ENCODE data around the gene PIGN. TPM values are rescaled to one million over a fixed set of nuclear protein-coding genes. Genes with fewer than 3 reads are reported as not detected.

PIGN gene
- total RNA-seq, 1 experiment from 2014 or later: 21.4 TPM

- in situ Hi-C loops (cut with HindIII; ENCODE audit: low pct_unique_long_range_greater_than_20kb, low sequenced_read_pairs): no loop called here
- no peak for TF ChIP-seq TCF7L2 (IDR thresholded peaks at IDR 0.05; ENCODE audit: low read depth, low read length)
- TF ChIP-seq SIN3A (IDR thresholded peaks at IDR 0.05; ENCODE audit: borderline replicate concordance, insufficient read depth, low read depth, low read length): no peak
- no peak for TF ChIP-seq POLR2AphosphoS5 (IDR thresholded peaks at IDR 0.05; ENCODE audit: low read depth, low read length)
- TF ChIP-seq REST (IDR thresholded peaks at IDR 0.05; ENCODE audit: insufficient read depth in 1 of 2, low read depth in 2 of 2, low read length in 1 of 2): no peak
- no peak for TF ChIP-seq CTCF (IDR thresholded peaks at IDR 0.05)
These were observed 163.3 kb downstream of the PIGN start for GRCh38 chr18:62023536-62023935.

GRCh38 chr18:62018759-62019041, 168.2 kb downstream of the PIGN start:
- Histone ChIP-seq H3K9me3 (ENCODE audit: control insufficient read depth, insufficient read depth, low read depth, low read length) (no peaks in the 10 kb centered on the region), H3K27me3 (ENCODE audit: control insufficient read depth, insufficient read depth, low read length) (no peaks in the 10 kb centered on the region), H3K4me1 (ENCODE audit: control insufficient read depth, insufficient read depth, low read length) (no peaks in the 10 kb centered on the region), H3K36me3 (ENCODE audit: control insufficient read depth, insufficient read depth, low read length) (no peaks in the 10 kb centered on the region), H3K4me3 (ENCODE audit: low read depth in 2 of 2, low read length in 2 of 2) (no peak overlapping the region), H3K27ac (ENCODE audit: low read length) (no peak overlapping the region)
- in situ Hi-C loops (cut with HindIII; ENCODE audit: low pct_unique_long_range_greater_than_20kb, low sequenced_read_pairs): no loop called here
- TF ChIP-seq TCF7L2 (IDR thresholded peaks at IDR 0.05; ENCODE audit: low read depth, low read length) (no peak), POLR2AphosphoS5 (IDR thresholded peaks at IDR 0.05; ENCODE audit: low read depth, low read length) (no peak)
- BruUV-seq (replicated peaks): no TSS peak
- intact Hi-C loops (cut with micrococcal nuclease; ENCODE audit: unreplicated experiment): no loop called here
- ATAC-seq (no peak), DNase-seq (ENCODE audit: low read depth, low spot score) (no peak)
- ChIA-PET POLR2A (no interaction called here), CTCF (no interaction called here)

More at GRCh38 chr18:62023536-62023935, 163.3 kb downstream of the PIGN start:
- Histone ChIP-seq H3K4me1 (ENCODE audit: control insufficient read depth, insufficient read depth, low read length) (no peaks in the 10 kb centered on the region), H3K27ac (ENCODE audit: low read length) (no peak overlapping the region), H3K27me3 (ENCODE audit: control insufficient read depth, insufficient read depth, low read length) (no peaks in the 10 kb centered on the region), H3K36me3 (ENCODE audit: control insufficient read depth, insufficient read depth, low read length) (no peaks in the 10 kb centered on the region), H3K9me3 (ENCODE audit: control insufficient read depth, insufficient read depth, low read depth, low read length) (no peaks in the 10 kb centered on the region), H3K4me3 (ENCODE audit: low read depth in 2 of 2, low read length in 2 of 2) (no peak overlapping the region)
- BruUV-seq (replicated peaks): no TSS peak
- intact Hi-C loops (cut with micrococcal nuclease; ENCODE audit: unreplicated experiment): no loop called here
- DNase-seq (ENCODE audit: low read depth, low spot score) (no peak), ATAC-seq (no peak)
- CTCF ChIA-PET: no interaction called here
- POLR2A ChIA-PET: no interaction called here

- DNase-seq (ENCODE audit: low read depth, low spot score): no peak
- in situ Hi-C loops (cut with HindIII; ENCODE audit: low pct_unique_long_range_greater_than_20kb, low sequenced_read_pairs) (no loop called here), intact Hi-C loops (cut with micrococcal nuclease; ENCODE audit: unreplicated experiment) (no loop called here)
- no peaks in the 10 kb centered on the region for H3K9me3 ChIP-seq (ENCODE audit: control insufficient read depth, insufficient read depth, low read depth, low read length)
- no peaks in the 10 kb centered on the region for H3K36me3 ChIP-seq (ENCODE audit: control insufficient read depth, insufficient read depth, low read length)
- BruUV-seq (replicated peaks): no TSS peak
- H3K27me3 ChIP-seq (ENCODE audit: control insufficient read depth, insufficient read depth, low read length): no peaks in the 10 kb centered on the region
- no peak overlapping the region for H3K4me3 ChIP-seq (ENCODE audit: low read depth in 2 of 2, low read length in 2 of 2)
- no peak for ATAC-seq
- TF ChIP-seq SIN3A (IDR thresholded peaks at IDR 0.05; ENCODE audit: borderline replicate concordance, insufficient read depth, low read depth, low read length): no peak
- no peak for TF ChIP-seq POLR2AphosphoS5 (IDR thresholded peaks at IDR 0.05; ENCODE audit: low read depth, low read length)
- TF ChIP-seq REST (IDR thresholded peaks at IDR 0.05; ENCODE audit: insufficient read depth in 1 of 2, low read depth in 2 of 2, low read length in 1 of 2): no peak
- no peak for TF ChIP-seq CTCF (IDR thresholded peaks at IDR 0.05)
- no peak for TF ChIP-seq TCF7L2 (IDR thresholded peaks at IDR 0.05; ENCODE audit: low read depth, low read length)
- POLR2A ChIA-PET: no interaction called here
- H3K4me1 ChIP-seq (ENCODE audit: control insufficient read depth, insufficient read depth, low read length): no peaks in the 10 kb centered on the region
- CTCF ChIA-PET: no interaction called here
- no peak overlapping the region for H3K27ac ChIP-seq (ENCODE audit: low read length)
These were observed 168.7 kb downstream of the PIGN start for GRCh38 chr18:62018034-62018758.
